ENCODE results near the gene C1orf174. TPM values are rescaled to one million over a fixed set of nuclear protein-coding genes. Genes with fewer than 3 reads are reported as not detected.
"Not testable (repeated sequence)": the region's sequence is repeated elsewhere in the genome, so short reads cannot be mapped to it uniquely, and the experiment has no call there.

The C1orf174 gene
- total RNA-seq, 1 experiment from 2014 or later = 45.2 TPM

DNA sequence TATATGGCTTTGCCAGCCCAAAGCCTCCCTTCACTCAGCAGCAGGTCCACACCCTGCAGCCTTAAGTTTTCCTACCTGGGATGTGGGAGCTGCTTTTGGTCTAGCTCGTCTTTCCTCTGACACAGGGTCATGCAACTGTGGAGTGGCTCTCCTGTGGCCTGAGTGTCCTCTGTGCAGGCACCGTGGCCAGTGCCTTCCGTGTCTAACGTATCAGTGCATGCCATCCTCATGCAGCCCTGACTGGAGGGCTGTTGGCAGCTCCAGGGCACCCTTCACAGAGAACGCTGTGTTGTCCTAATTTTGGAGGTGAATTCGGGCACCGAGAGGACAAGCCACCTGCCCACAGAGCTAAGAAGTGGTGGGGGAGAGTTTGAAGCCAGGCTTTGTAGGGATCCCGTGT, 25.7 kb upstream of the C1orf174 start:
- DNase-seq (ENCODE audit: low read depth) = no peak

DNA sequence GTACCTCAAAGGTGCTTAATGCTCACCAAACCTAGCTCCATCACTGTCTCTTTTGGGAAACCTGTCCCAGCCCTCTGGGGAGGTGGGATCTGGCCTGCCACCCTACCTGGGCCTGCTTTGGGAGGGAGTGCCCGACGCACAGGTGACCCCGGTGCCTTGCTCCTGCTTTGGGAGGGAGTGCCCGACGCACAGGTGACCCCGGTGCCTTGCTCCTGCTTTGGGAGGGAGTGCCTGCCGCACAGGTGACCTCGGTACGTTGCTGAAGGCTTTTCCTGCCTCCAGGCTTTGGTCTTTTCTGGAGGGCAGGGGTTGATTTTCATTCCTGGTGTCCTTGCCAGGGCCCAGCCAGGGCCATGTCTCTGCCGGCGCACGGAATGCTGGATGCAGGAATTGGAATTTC, 25.2 kb upstream of the C1orf174 start:
- no peak for DNase-seq (ENCODE audit: low read depth)

DNA sequence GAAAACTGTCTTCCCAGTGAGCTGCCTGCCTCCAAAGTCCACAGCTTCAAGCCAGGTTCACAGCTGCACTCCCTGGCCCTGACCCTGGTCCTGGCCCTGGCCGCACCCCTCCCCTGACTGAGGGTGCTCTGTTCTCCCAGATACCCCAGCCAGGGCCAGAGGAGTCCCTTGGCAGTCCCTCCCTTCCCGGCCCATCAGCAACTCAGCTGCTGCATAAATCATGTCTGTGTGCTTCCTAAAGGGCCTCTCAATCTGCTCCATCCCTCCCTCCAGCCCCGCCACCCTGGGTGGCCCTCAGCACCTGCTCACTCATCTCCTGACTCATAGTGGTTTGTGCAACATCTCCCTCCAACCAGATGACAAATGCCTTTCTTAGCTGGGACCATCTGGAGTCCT, 24.8 kb upstream of the C1orf174 start:
- peak; percentile 48 for DNase-seq (ENCODE audit: low read depth)

DNA sequence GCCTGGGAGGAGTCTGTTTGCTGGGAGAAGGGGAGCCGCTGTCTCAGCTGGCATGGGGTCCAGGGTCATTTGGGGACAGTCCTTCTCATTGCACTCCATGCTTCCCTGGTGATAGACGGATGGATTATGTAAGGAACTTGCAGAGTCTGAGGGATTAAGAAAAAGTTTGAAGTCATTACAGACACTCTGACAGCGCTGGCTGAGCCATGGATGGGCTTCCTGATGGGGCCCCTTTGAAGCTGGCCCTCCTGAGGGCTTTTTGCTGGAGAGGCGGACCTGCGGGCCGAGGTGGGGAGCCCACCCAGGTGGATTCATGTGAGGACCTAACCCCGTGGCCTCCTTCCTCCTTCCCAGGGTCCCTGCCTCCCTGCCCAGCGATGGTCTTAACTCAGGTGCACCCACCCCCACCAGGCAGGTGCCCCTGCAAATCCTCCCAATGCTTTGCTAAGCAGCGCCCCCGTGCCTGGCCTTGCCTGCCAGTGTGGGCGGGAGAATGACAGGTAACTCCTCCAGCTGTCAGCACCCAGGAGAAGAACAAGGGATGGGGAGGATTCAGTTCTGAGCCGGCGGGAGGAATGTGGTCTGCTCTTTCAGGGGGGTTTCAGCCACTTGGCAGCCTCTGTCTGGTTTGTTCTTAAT, 24.2 kb upstream of the C1orf174 start:
- DNase-seq (ENCODE audit: low read depth) = no peak

DNA sequence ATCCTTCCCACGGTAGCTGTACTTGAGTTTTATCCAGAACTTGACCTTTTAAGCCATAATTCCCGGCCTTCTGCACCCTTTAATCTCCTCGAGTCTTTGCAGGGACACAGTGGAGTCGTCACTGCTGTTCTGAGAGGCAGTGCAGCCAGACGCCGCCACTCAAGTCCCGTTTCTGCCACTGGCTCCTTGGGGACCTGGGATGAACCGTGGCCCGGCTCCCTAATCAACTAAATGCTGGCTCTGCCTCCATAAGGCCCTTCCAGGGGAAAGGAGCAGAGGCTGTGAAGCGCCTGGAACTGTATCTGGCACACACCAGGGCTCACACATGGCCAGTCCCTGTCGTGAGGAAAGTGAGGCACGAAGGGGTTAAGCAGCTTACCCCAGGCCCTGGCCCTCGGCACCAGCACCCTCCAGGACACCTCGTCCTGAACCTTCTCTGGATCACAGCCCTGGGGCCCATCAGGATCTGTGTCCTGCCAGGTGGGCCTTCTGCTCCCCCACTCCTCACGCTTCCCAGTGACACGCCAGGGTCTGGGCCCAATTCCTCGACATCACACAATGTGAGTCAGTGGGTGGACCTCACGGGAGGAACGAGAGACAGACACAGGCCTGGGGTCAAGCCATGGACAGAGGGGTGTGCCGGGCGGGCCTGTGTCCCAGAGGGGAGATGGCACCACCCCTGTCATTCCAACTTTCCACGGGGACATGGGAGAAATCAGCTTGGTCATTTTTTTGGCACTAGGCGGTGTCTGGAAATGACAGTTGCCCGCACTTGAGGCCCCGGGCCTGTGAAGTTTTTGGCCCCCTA, 23.5 kb upstream of the C1orf174 start:
- DNase-seq (ENCODE audit: low read depth) = no peak

DNA sequence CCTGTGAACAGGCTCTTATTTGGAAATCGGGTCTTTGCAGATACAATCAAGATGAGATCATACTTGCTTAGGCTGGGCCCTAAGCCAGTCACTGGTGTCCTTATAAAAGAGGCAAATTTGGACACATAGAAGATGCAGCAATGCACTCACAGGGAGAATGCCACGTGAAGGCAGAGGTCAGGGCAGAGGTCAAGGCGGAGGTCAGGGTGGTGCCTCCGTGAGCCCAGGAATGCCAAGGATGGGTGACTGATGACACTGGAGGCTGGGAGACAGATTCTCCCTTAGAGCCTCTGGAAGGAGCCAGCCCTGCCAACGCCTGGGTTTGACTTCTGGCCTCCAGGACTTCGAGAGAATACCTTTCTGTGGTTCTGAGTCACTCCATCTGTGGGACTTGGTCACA, 22.8 kb upstream of the C1orf174 start:
- no peak for DNase-seq (ENCODE audit: low read depth)

DNA sequence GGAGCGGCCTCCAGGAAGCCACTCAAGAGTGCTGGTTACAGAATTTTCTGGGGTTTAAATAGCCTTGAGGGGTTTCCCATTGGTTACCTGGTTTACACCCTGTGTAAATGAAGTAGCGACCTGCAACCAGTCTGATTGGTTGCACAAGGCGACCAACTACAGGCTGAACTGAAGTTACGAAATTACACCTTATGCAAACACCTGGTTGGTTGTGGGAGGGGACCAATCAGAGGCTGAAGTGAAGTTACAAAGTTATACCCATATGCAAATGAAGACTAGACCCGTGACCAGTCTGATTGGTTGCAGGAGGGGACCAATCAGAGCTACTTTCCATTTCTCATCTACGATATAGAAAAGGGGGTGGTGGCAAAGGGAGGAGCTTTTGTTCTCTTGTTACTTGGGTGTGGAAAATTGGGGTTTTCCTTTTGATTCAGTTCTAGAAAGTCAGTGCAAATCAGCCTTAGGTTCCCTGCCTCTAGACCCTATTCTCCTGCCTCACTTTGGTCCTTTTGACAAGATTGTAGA, 22.2 kb upstream of the C1orf174 start:
- DNase-seq (ENCODE audit: low read depth) = peak; percentile 20

DNA sequence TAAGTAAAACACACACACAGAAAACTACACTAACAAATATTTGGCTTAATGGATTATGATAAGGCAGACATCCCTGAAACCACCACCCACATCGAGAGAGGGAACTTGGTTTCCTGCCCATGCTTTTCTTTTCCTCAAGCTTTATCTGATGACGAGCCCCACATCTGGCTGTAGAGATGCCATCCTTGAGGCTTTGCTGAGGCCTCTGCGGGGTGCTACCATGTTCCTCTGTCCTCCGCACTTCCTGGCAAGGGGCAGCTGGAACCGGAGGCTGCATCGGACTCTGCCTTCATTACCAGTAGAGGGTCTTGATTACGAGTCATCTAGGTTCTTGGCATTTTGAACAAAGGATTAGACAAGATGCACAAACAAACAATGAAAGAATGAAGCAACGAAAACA, 21.7 kb upstream of the C1orf174 start:
- no peak for DNase-seq (ENCODE audit: low read depth)

DNA sequence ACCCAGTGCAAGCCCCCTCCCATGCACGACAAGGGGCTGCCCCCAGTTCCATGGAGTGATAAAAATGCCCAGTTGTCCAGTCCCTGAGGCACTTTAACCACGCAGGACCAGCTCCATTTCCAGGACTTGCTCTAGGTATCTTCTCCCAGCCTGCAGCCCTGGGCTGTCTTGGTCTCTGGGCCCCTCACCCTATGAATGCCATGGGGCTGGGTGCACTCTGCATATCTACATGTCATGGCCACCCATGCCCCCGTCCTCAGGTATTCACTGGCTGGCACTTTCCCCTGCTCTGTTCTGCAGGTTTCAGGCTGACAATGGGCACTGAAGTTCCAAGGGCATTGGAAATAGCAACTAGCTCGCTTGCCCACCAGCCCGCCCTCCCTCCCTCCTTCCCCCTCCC, 19.6 kb upstream of the C1orf174 start:
- DNase-seq (ENCODE audit: low read depth) = no peak

DNA sequence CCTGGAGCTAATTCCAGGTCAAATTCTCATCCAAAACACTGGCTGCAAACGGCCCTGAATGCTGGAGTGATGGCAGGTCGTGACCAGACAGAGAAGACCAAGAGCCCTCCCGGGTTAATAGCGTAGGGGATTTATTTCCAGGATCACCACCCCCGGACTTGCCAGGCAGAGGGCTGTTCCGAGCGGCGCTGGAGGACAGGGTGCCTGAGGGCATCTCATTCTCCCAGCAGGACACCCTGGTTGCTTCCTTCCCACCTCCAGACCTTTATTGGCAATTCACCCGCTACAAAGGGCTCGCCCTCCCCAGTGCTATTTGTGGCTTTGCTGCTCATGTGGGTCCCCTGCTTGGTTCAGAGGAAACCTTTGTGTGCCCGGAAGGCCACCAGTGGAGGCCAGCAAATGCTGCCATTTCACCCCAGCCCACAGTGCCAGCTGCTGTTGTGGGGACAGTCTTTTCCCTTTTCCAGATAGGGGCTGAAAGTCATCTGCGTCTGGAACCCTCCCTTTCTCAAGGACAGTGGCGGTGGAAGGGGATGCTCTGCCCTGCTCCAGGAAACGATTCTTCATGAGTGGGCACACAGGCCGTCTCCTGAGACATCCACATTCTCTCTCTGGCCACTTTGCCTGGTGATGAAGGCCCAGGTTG, 19.0 kb upstream of the C1orf174 start:
- DNase-seq (ENCODE audit: low read depth) = no peak

DNA sequence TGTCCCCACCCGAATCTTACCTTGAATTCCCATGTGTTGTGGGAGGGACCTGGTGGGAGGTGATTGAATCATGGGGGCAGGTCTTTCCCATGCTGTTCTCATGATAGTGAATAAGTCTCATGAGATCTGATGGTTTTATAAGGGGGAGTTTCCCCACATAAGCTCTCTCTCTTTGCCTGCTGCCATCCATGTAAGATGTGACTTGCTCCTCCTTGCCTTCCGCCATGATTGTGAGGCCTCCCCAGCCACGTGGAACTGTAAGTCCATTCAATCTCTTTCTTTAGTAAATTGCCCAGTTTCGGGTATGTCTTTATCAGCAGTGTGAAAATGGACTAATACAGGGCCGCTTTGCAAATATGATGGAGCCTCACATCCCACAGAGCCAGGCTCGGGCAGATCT, 18.3 kb upstream of the C1orf174 start:
- DNase-seq (ENCODE audit: low read depth) = not testable (repeated sequence)

DNA sequence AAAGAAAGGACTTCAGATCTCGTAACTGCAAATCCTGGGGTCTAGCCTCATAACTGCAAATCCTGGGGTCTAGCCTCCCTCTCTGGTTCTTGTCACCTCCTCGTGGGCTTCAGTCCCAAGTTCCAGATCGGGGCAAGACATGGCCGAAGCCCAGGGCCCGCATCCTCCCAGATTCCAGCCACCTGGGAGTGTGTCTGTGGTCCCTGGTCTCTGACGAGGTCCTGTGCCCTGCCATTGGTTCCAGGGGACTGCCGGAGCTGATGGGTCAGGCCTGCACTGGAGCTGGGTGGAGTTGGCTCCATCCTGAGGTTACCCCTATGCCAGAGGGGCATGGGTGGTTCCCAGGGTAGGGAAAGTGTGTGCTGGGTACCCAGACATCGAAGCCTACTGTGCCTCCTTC, 17.7 kb upstream of the C1orf174 start:
- no peak for DNase-seq (ENCODE audit: low read depth)

DNA sequence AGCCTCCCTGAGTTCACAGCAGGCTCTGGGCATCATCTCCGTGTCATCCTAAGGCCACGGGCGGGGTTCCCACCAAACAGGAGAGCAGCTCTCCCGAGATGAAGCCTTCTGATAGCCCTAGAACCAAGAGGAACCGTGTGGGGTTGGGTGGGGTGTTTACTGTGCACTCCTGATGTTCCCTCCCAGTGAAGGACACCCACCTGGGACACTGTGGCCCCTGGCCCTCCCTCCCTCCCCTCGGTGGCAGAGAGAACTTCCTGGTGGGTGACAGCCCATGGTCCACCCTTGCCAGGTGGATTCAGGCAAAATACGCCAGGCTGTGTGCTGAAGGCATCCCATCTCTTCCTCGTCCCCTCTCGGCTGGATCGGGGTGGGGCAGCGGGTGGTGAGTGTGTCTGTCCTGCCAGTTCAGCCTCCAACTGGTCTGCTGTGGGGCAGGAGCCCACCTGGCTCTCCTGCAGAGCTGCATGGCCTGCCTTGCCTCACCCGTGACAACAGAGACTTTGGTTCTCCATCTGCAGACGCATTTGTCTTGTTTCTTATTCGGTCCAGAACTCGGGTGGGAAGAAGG, 15.6 kb upstream of the C1orf174 start:
- DNase-seq (ENCODE audit: low read depth) = no peak

DNA sequence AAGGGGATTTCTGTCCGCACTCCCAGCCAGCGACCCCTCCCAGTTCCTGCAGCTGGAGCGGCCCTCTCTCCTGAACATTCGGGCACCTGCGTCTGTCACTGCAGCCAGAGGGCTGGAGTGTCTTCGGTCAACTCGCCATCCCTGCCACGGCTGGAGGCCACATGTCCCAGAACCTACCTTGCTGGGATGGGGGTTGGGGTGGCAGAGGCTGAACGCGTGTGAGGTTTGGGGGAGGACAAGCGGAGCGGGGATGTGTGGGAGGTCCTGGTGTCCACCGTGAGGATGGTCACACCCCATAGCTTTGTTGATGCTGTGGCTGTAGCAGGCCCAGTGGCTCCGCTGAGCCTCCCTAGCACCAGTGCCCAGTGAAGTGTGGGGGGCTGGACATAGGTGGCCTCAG, 14.8 kb upstream of the C1orf174 start:
- no peak for DNase-seq (ENCODE audit: low read depth)

DNA sequence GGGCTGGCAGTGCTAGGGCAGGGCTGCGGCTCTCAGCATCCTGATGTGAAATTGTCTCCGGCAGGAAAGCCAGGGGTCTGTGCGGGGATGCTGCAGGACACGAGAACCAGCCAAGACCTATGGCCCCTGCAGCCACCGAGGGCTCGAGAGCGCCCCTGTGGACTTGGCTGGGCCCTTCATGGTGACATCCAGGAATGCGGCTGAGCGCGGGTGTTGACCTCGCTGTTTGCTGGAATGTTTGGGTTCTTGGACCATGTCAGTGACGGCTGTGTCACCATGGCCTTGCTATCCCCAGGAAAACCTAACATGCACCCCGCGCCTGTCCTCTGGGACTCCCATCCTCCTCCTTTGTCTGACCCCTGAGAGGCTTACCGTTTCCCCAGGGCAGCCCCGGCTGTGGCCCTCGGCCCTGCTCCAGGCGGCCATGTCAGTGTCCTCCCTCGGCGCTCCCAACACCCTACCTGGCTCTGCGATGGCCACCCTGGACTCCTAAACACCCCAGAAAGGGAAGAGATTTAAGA, 14.3 kb upstream of the C1orf174 start:
- DNase-seq (ENCODE audit: low read depth) = no peak

DNA sequence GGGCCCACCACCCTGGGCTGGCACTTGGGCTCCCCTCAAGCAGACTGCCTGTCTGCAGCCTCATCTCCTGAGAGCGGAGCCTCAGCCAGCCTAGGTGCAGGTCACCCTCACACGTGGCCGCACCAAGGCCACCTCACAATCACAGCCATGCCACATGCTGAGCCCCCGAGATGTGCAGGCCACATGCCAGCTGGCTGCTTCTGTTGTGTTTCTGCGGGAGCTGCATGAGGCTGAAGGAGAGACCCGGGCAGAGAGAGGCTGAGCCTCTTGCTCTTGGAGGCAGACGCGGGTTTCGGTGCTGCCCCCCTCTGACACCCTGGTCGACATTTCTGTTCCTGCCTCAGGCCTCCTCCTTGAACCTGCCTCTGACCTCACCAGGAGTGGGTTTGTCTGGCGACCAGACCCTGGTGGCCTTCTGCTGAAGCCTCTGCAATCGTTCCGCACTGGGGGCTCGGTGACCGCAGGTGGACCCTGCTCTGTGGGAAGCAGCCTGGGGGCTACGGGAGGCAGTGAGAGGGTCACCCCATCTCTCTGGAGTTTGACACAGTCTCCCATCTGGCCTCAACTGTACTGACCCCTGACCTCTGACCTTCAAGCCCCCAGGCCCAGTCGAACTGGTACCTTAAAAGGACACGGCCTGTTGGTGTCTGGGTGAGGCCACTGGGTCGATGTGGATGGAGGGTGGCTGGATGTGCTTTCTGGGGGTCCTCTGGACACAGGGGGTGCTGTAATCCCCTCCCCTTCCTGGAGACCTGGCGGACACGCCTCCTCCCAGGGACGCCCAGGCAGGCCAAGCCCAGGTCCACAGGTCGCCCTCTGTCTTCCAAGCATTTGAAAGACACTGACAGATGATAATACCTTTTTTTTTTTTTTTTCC, 13.0 kb upstream of the C1orf174 start:
- DNase-seq (ENCODE audit: low read depth) = no peak

DNA sequence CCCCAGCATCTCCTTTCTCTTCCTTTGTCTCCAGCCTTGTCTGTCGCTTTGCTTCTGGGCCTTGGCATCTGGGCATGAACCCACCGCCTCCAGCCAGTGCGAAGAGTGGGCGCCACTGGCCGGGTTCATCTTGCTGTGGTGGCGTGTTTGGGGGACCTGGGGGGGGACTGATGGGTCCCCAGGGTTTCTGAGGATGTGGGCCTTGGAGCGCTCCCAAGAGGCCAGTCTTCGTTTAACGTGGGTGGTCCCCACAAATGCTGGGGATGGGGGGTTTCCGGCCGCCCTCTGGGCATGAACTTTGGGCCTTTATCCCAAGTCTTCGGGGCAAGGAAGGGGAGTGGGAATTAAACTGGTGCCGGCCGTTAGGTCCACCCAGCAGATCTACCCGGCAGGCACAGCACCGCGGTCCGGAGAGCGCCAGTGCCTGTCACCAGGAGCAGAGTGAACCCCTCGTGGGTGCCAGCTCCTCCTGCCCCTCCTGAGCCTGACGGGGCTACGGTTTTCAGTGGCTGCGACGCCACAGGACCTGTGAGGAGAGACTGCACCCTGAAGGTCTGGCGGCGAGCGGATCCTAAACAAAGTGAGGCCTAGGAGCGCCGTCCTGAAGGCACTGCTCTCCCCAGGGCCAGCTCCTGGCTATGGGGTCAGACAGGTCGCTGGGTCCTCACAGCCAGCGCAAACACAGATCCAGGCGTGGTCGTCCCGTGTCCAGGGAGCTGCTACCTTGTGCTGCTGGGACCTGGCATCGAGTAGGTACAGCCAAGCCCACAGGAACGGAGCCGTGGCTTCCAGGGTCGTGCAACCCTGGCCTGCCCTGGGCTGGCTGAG, 12.1 kb upstream of the C1orf174 start:
- DNase-seq (ENCODE audit: low read depth) = no peak

DNA sequence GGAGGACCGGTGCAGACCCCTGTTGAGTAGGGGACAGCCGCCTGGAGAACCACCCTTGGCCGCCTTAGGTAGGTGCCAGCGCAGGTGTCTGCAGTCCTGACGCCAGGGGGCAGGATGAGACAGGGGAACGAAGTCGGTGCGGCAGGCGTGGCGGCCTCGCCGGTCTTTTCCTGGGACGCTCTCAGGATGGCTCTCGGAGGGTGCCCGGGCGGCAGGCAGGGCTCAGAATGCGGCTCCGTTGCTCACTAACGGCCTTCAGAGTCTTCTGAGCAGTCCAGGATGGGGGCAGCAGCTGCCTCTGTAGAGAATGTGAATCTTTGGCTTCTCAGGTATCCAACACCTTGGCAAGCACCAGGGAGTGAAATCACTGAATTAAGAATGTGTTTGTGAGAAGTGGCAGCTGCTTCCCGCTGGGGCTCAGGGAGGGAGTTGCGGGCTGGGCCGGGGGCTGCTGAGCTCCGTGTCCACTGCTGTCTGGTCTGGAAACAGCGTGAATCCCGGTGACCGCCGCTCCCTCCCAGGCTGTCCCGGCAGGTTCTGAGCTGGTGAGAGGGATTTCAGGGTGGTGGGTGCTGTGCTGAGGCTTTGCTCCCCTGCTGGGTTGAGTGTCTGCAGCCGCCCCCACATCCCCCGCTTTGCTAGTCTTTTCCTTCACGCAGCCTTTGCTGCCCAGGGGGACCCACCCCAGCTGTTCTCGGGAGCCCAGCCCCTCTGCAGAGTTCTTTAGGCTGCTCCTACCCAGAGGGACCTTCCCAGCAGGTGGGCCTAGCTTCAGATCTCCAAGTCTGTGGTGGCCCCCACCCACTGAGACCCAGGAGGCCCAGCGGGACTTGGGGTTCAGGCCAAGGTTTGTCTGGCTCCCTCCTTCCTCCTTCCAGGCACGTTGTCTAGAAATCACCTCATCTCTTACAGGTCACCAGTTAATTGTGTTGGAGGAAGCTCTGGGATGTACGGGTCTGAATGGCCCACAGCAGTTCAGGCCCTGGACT, 11.1 kb upstream of the C1orf174 start:
- DNase-seq (ENCODE audit: low read depth) = peak; percentile 19

Data from RPMI7951 (cell line).